Endothelial cell of umbilical vein (primary cell): Measurements from ENCODE around the gene CACNA2D1. TPM values are rescaled to one million over a fixed set of nuclear protein-coding genes. Genes with fewer than 3 reads are reported as not detected.

Source experiments
- BruUV-seq: library from RNA; stranded (reverse); fragments of 400-500 nt; replicated peaks from 2 replicates; lab custom pipeline; 2021; lab: Mats Ljungman, UMichigan
- CTCF ChIA-PET: fragments of 300-600, 350-600 bp; sonication (Branson Sonifier 250); formaldehyde crosslinking; loops from one replicate; lab custom pipeline; 2021; ENCODE audit warnings: antibody characterized with exemption, inconsistent platforms; lab: Charles Lee
- POLR2A ChIA-PET: fragments of 300-600, 350-600 bp; sonication (Branson Sonifier 250); formaldehyde crosslinking; loops from one replicate; lab custom pipeline; 2021; ENCODE audit warnings: antibody characterized with exemption, inconsistent platforms; lab: Charles Lee
- DNase-seq: peaks from one replicate; pipeline ENCODE4 v3.0.0-alpha.2; 2011; ENCODE audit warnings: low read depth, low spot score
- FAIRE-seq: peaks from 2 replicates; lab custom pipeline; 2011; peaks lifted over from hg19 to GRCh38; lab: Jason Lieb, UNC
- H2AFZ ChIP-seq: 2 replicates; pipeline ENCODE4 v1.6.0; 2012; ENCODE audit warnings: low read depth, low read length, control low read depth, inconsistent platforms
- H3K27ac ChIP-seq: 2 replicates; pipeline ENCODE4 v1.5.1; 2011; ENCODE audit warnings: low read depth, mild to moderate bottlenecking, control low read depth, low read length, moderate library complexity; ENCODE audit not compliant: insufficient read depth
- H3K27me3 ChIP-seq, 2 experiments: 2 replicates each; pipeline versions ENCODE4 v1.6.0 to v1.6.1; 2011; ENCODE audit warnings: low read length in 2 of 2, mixed read lengths in 1 of 2; ENCODE audit not compliant: control insufficient read depth in 2 of 2, insufficient read depth in 2 of 2
- H3K36me3 ChIP-seq, 2 experiments: 2 replicates in 1 of 2; 3 replicates in 1 of 2; pipeline ENCODE4 v1.5.1; 2011; ENCODE audit warnings: low read length in 2 of 2, mild to moderate bottlenecking in 1 of 2, moderate library complexity in 1 of 2; ENCODE audit not compliant: control insufficient read depth in 2 of 2, insufficient read depth in 2 of 2; ENCODE audit errors: extremely low read depth in 1 of 2
- H3K4me1 ChIP-seq: 3 replicates; pipeline ENCODE4 v1.5.1; 2011; ENCODE audit warnings: mild to moderate bottlenecking, low read length; ENCODE audit not compliant: control insufficient read depth, insufficient read depth; ENCODE audit errors: extremely low read depth
- H3K4me2 ChIP-seq: 2 replicates; pipeline ENCODE4 v1.6.1; 2011; ENCODE audit warnings: low read length, control low read depth, mixed read lengths; ENCODE audit not compliant: insufficient read depth
- H3K4me3 ChIP-seq, 3 experiments: fragments of 200-600 bp in 1 of 3; sonication (generic), shearing (Covaris generic) in 1 of 3; replicated peaks in 1 of 3; 2 replicates each; pipeline ENCODE4 v1.5.1; 2011 to 2016; ENCODE audit warnings: control low read depth in 3 of 3, low read length in 3 of 3, mild to moderate bottlenecking in 2 of 3, inconsistent platforms in 1 of 3, low read depth in 1 of 3, moderate library complexity in 1 of 3; ENCODE audit not compliant: insufficient read depth in 1 of 3
- H3K79me2 ChIP-seq: 2 replicates; pipeline ENCODE4 v1.6.0; 2012; ENCODE audit warnings: low read length, inconsistent platforms; ENCODE audit not compliant: control insufficient read depth, insufficient read depth
- H3K9ac ChIP-seq: replicated peaks from 2 replicates; pipeline ENCODE3; 2011; ENCODE audit warnings: low read length, control low read depth; ENCODE audit not compliant: insufficient read depth; ENCODE audit errors: extremely low read depth
- H3K9me1 ChIP-seq: replicated peaks from 3 replicates; pipeline ENCODE4 v1.6.0; 2011; ENCODE audit warnings: mild to moderate bottlenecking, low read length; ENCODE audit not compliant: control insufficient read depth, insufficient read depth; ENCODE audit errors: extremely low read depth
- H3K9me3 ChIP-seq: replicated peaks from 2 replicates; pipeline ENCODE4 v1.5.1; 2012; ENCODE audit warnings: low read length, inconsistent platforms; ENCODE audit not compliant: control insufficient read depth, insufficient read depth
- H4K20me1 ChIP-seq: replicated peaks from 2 replicates; pipeline ENCODE3; 2011; ENCODE audit warnings: mild to moderate bottlenecking, low read length; ENCODE audit not compliant: control insufficient read depth, insufficient read depth; ENCODE audit errors: extremely low read depth
- EZH2 ChIP-seq: IDR thresholded peaks from 2 replicates; pipeline ENCODE4 v1.6.1; 2012; ENCODE audit warnings: borderline replicate concordance, low read depth, mild to moderate bottlenecking, moderate library complexity, low read length, inconsistent platforms; ENCODE audit not compliant: severe bottlenecking
- FOS ChIP-seq: IDR thresholded peaks from 2 replicates; pipeline ENCODE4 v1.6.1; 2011; ENCODE audit warnings: mild to moderate bottlenecking, low read length, moderate library complexity, borderline replicate concordance; ENCODE audit not compliant: insufficient read depth
- GATA2 ChIP-seq: IDR thresholded peaks from 2 replicates; pipeline ENCODE4 v1.7.0; 2011; ENCODE audit warnings: low read depth, mild to moderate bottlenecking, moderate library complexity, mixed read lengths, low read length; ENCODE audit not compliant: insufficient read length, insufficient read depth
- JUN ChIP-seq: IDR thresholded peaks from 2 replicates; pipeline ENCODE4 v1.6.1; 2011; ENCODE audit warnings: borderline replicate concordance, low read depth; ENCODE audit not compliant: insufficient read length, insufficient read depth
- MYC ChIP-seq: IDR thresholded peaks from one replicate; pipeline ENCODE4 v1.6.1; 2011; ENCODE audit warnings: mild to moderate bottlenecking, low read depth, low read length
- POLR2A ChIP-seq: IDR thresholded peaks from 2 replicates; pipeline ENCODE4 v1.6.1; 2012; ENCODE audit warnings: low read depth, mild to moderate bottlenecking, control low read depth, low read length
- POLR2AphosphoS5 ChIP-seq: IDR thresholded peaks from 2 replicates; pipeline ENCODE4 v1.6.1; 2012; ENCODE audit warnings: low read depth, mild to moderate bottlenecking, control low read depth, low read length, moderate library complexity; ENCODE audit not compliant: insufficient read depth
- dilution Hi-C: fragments of 300-500 bp; cut with MboI; formaldehyde crosslinking; loops from one replicate; pipeline ENCODE4 v1.15.0; 2019; ENCODE audit warnings: low sequenced_read_pairs; ENCODE audit not compliant: extremely low pct_ligation_motif_present
- intact Hi-C: fragments of 100-400 bp; cut with micrococcal nuclease; formaldehyde crosslinking; loops from one replicate; pipeline ENCODE4 v1.10.0; 2022
- polyA plus RNA-seq, 4 experiments: library from polyadenylated mRNA; depleted of rRNA in 3 of 4; stranded (reverse) in 3 of 4; unstranded in 1 of 4; fragments of >200 nt; gene quantifications; 2 replicates each; pipeline versions ENCODE4 v1.2.1 to v1.2.3, GENCODE V29; 2011 to 2012; ENCODE audit warnings: missing spikeins in 1 of 4
- total RNA-seq: library from RNA; stranded (reverse); gene quantifications from 2 replicates; pipeline ENCODE4 v1.2.3, GENCODE V29; 2021
- TF ChIP-seq, protein P1 (sequence below): IDR thresholded peaks from 2 replicates; pipeline ENCODE4 v1.6.1; 2011; ENCODE audit not compliant: insufficient read depth, insufficient read length
- TF ChIP-seq, protein P2 (sequence below), 2 donors: IDR thresholded peaks; 1 replicate in 1 of 2; 2 replicates in 1 of 2; pipeline ENCODE4 v1.5.1; 2011; ENCODE audit warnings: low read length in 2 of 2, mild to moderate bottlenecking in 2 of 2, moderate library complexity in 2 of 2, control low read depth in 1 of 2, inconsistent platforms in 1 of 2, low read depth in 1 of 2; ENCODE audit not compliant: insufficient read depth in 1 of 2; ENCODE audit errors: extremely low read depth in 1 of 2

CACNA2D1 gene
- total and polyA plus RNA-seq, 2 donors (not counting 3 experiments of a cell fraction or from before 2014, with no cell fraction given): 4.1 to 38.6 TPM

DNA sequence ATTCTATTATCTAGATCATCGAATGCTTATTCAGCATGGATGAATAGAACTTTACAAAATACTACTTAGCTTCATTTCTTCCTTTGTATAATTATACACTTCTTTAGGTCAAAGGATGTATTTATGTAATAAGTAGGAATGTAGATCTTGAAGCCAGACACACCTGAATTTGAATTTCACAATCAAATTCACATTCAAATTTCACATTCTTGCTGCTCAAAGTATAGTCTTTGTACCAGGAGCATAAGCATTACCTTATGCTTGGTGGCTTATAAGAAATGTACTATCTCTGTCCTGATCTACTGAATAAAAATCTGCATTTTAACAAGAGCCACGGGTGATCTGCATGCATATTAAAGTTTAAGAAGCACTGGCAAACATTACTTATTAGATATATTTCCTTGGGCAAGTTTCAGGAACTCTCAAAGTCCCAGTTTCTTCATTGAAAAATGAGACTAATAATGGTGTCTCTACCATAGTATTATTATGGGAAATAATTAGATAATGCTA is 112.8 kb downstream of the CACNA2D1 start:
- H3K27ac ChIP-seq: no peak overlapping the region
- H2AFZ ChIP-seq: no peak overlapping the region
- ChIA-PET CTCF (interaction anchor here (1.0 to 1.6 kb wide), 4 partner anchors 11 to 96 kb away, joined by 3 read pairs; no protein-coding TSS in a partner anchor), POLR2A (no interaction called here)
- no peaks in the 10 kb centered on the region for H3K27me3 ChIP-seq
- dilution Hi-C loops: no loop called here
- DNase-seq: no peak
- BruUV-seq: no TSS peak
- no peak for TF ChIP-seq MYC
- no peak for TF ChIP-seq GATA2
- no peak for TF ChIP-seq JUN
- no peak for TF ChIP-seq EZH2
- no peak for TF ChIP-seq POLR2A
- TF ChIP-seq, protein P1, sequence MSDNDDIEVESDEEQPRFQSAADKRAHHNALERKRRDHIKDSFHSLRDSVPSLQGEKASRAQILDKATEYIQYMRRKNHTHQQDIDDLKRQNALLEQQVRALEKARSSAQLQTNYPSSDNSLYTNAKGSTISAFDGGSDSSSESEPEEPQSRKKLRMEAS: no peak
- TF ChIP-seq POLR2AphosphoS5: no peak
- no peak for TF ChIP-seq FOS
- TF ChIP-seq, protein P2, sequence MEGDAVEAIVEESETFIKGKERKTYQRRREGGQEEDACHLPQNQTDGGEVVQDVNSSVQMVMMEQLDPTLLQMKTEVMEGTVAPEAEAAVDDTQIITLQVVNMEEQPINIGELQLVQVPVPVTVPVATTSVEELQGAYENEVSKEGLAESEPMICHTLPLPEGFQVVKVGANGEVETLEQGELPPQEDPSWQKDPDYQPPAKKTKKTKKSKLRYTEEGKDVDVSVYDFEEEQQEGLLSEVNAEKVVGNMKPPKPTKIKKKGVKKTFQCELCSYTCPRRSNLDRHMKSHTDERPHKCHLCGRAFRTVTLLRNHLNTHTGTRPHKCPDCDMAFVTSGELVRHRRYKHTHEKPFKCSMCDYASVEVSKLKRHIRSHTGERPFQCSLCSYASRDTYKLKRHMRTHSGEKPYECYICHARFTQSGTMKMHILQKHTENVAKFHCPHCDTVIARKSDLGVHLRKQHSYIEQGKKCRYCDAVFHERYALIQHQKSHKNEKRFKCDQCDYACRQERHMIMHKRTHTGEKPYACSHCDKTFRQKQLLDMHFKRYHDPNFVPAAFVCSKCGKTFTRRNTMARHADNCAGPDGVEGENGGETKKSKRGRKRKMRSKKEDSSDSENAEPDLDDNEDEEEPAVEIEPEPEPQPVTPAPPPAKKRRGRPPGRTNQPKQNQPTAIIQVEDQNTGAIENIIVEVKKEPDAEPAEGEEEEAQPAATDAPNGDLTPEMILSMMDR (IDR thresholded peaks at IDR 0.05; ENCODE audit: extremely low read depth in 1 of 2, insufficient read depth in 1 of 2, low read depth in 1 of 2, low read length in 2 of 2): no peak
- no peaks in the 10 kb centered on the region for H3K79me2 ChIP-seq
- H3K4me3 ChIP-seq: no peak overlapping the region
- H3K9me3 ChIP-seq: no peaks in the 10 kb centered on the region
- H3K9me1 ChIP-seq: no peaks in the 10 kb centered on the region
- no peak overlapping the region for H3K9ac ChIP-seq
- H3K4me1 ChIP-seq: no peaks in the 10 kb centered on the region
- no peak for FAIRE-seq
- intact Hi-C loops: no loop called here
- no peak overlapping the region for H3K4me2 ChIP-seq
- H3K36me3 ChIP-seq: no peaks in the 10 kb centered on the region
- H4K20me1 ChIP-seq: no peaks in the 10 kb centered on the region
